Spinal cord (tissue), 10 donors: Measurements from ENCODE around the gene ATP8A2. TPM values are rescaled to one million over a fixed set of nuclear protein-coding genes. Genes with fewer than 3 reads are reported as not detected.
"Not testable (repeated sequence)": the region's sequence is repeated elsewhere in the genome, so short reads cannot be mapped to it uniquely, and the experiment has no call there.

Experiments used
- DNase-seq, 6 donors: peaks; one replicate each; pipeline versions ENCODE4 v3.0.0 to v3.0.0-alpha.2; 2013 to 2015; ENCODE audit warnings: low spot score in 6 of 6, low read depth in 4 of 6
- H3K27ac ChIP-seq: one replicate; pipeline ENCODE4 v1.5.1; 2013; ENCODE audit warnings: low read depth, low read length, control low read depth
- H3K27me3 ChIP-seq: one replicate; pipeline ENCODE4 v1.6.1; 2013; ENCODE audit warnings: low read length; ENCODE audit not compliant: control insufficient read depth, insufficient read depth
- H3K36me3 ChIP-seq: one replicate; pipeline ENCODE4 v1.6.1; 2013; ENCODE audit warnings: low read length; ENCODE audit not compliant: control insufficient read depth, insufficient read depth
- H3K4me1 ChIP-seq: one replicate; pipeline ENCODE4 v1.6.1; 2013; ENCODE audit warnings: low read length; ENCODE audit not compliant: control insufficient read depth, insufficient read depth
- H3K4me3 ChIP-seq: one replicate; pipeline ENCODE4 v1.5.1; 2013; ENCODE audit warnings: low read depth, low read length, control low read depth
- H3K9me3 ChIP-seq: one replicate; pipeline ENCODE4 v1.6.1; 2013; ENCODE audit warnings: low read length; ENCODE audit not compliant: control insufficient read depth, insufficient read depth
- WGBS: methylation state at CpG from one replicate; pipeline ENCODE4 v1.1.5; 2013; ENCODE audit warnings: missing lambda C conversion rate; ENCODE audit not compliant: insufficient coverage; 5-methylcytosine and 5-hydroxymethylcytosine counted together
- polyA plus RNA-seq, 2 donors: library from polyadenylated mRNA; unstranded; fragments of 120-200 nt; gene quantifications; one replicate each; pipeline ENCODE4 v1.2.1, GENCODE V29; 2013; ENCODE audit not compliant: insufficient read length in 2 of 2
- total RNA-seq, 2 donors: library from RNA; depleted of rRNA in 1 of 2; stranded (reverse); fragments of 120-200 nt in 1 of 2; fragments of >200 nt in 1 of 2; gene quantifications; one replicate each; pipeline versions ENCODE4 v1.2.3 to v1.2.4, GENCODE V29; 2013 to 2014
- donor health status: healthy.

ATP8A2 gene
- total and polyA plus RNA-seq, 4 donors, result 14.9 to 59.0 (median 28.0) TPM

GRCh38 chr13:25775986-25776385 lies 404.2 kb downstream of the ATP8A2 start:
- no peak overlapping the region for H3K27ac ChIP-seq
- WGBS, result 37% methylated on average over 3 of the region's 4 CpGs
- peak in 4 of 6 donors; percentile 23 to 68 (median 46) for DNase-seq

GRCh38 chr13:25776722-25777121 lies 404.9 kb downstream of the ATP8A2 start:
- no peak overlapping the region for H3K27ac ChIP-seq
- H3K36me3 ChIP-seq, result no peaks in the 10 kb centered on the region
- H3K4me3 ChIP-seq, result no peak overlapping the region
- peaks cover 3% of the 10 kb centered on the region for H3K4me1 ChIP-seq
- H3K9me3 ChIP-seq, result no peaks in the 10 kb centered on the region
- DNase-seq, result peak in 1 of 6 donors; percentile 54
- WGBS, result 82% methylated on average over 4 of the region's 7 CpGs
- H3K27me3 ChIP-seq, result no peaks in the 10 kb centered on the region

More at GRCh38 chr13:25775986-25776385, 404.2 kb downstream of the ATP8A2 start:
- Histone ChIP-seq H3K36me3 (no peaks in the 10 kb centered on the region), H3K4me1 (peaks cover 3% of the 10 kb centered on the region), H3K4me3 (no peak overlapping the region), H3K27me3 (no peaks in the 10 kb centered on the region), H3K9me3 (no peaks in the 10 kb centered on the region)

- no peaks in the 10 kb centered on the region for H3K27me3 ChIP-seq
- H3K4me1 ChIP-seq, result peaks cover 3% of the 10 kb centered on the region
- no peak overlapping the region for H3K27ac ChIP-seq
- H3K4me3 ChIP-seq, result no peak overlapping the region
- DNase-seq, result peak in 1 of 6 donors; percentile 37
- H3K9me3 ChIP-seq, result no peaks in the 10 kb centered on the region
- no peaks in the 10 kb centered on the region for H3K36me3 ChIP-seq
- no CpG with 5 or more reads among the region's 2 CpGs for WGBS
These were observed 405.7 kb downstream of the ATP8A2 start for GRCh38 chr13:25777509-25777908.

GRCh38 chr13:25778365-25778764 lies 406.6 kb downstream of the ATP8A2 start:
- no peak overlapping the region for H3K4me3 ChIP-seq

GRCh38 chr13:25778808-25779305 lies 407.1 kb downstream of the ATP8A2 start:
- Histone ChIP-seq H3K9me3 (no peaks in the 10 kb centered on the region), H3K4me3 (no peak overlapping the region), H3K27ac (no peak overlapping the region), H3K36me3 (no peaks in the 10 kb centered on the region), H3K27me3 (no peaks in the 10 kb centered on the region), H3K4me1 (peaks cover 3% of the 10 kb centered on the region)
- peak in 1 of 6 donors; percentile 82 for DNase-seq
- 57% methylated on average over 1 of the region's 4 CpGs for WGBS

More at GRCh38 chr13:25778365-25778764, 406.6 kb downstream of the ATP8A2 start:
- WGBS, result no CpG with 5 or more reads among the region's 7 CpGs
- Histone ChIP-seq H3K36me3 (no peaks in the 10 kb centered on the region), H3K27me3 (no peaks in the 10 kb centered on the region), H3K27ac (no peak overlapping the region), H3K9me3 (no peaks in the 10 kb centered on the region), H3K4me1 (peaks cover 3% of the 10 kb centered on the region)
- DNase-seq, result peak in 2 of 6 donors; percentile 34 to 46

GRCh38 chr13:25783076-25783475 lies 411.3 kb downstream of the ATP8A2 start:
- Histone ChIP-seq H3K27me3 (no peaks in the 10 kb centered on the region), H3K4me1 (peaks cover 3% of the 10 kb centered on the region), H3K4me3 (no peak overlapping the region), H3K9me3 (no peaks in the 10 kb centered on the region), H3K36me3 (no peaks in the 10 kb centered on the region), H3K27ac (no peak overlapping the region)
- no peak for DNase-seq
- no CpG with 5 or more reads among the region's 2 CpGs for WGBS

GRCh38 chr13:25783601-25784024 lies 411.8 kb downstream of the ATP8A2 start:
- DNase-seq, result no peak
- WGBS, result 70% methylated on average over 4 of the region's 5 CpGs
- Histone ChIP-seq H3K36me3 (no peaks in the 10 kb centered on the region), H3K4me3 (no peak overlapping the region), H3K27me3 (no peaks in the 10 kb centered on the region), H3K9me3 (no peaks in the 10 kb centered on the region), H3K27ac (no peak overlapping the region), H3K4me1 (peaks cover under 1% of the 10 kb centered on the region)

GRCh38 chr13:25784119-25784518 lies 412.3 kb downstream of the ATP8A2 start:
- H3K4me3 ChIP-seq, result no peak overlapping the region
- no peak for DNase-seq
- H3K27me3 ChIP-seq, result no peaks in the 10 kb centered on the region
- no peaks in the 10 kb centered on the region for H3K36me3 ChIP-seq
- 49% methylated on average over 3 of the region's 4 CpGs for WGBS
- H3K27ac ChIP-seq, result no peak overlapping the region
- H3K9me3 ChIP-seq, result no peaks in the 10 kb centered on the region
- no peaks in the 10 kb centered on the region for H3K4me1 ChIP-seq

GRCh38 chr13:25790137-25790536 lies 418.4 kb downstream of the ATP8A2 start:
- not testable (repeated sequence) for H3K9me3 ChIP-seq, DNase-seq, H3K4me3 ChIP-seq, H3K4me1 ChIP-seq, H3K27ac ChIP-seq, H3K36me3 ChIP-seq, H3K27me3 ChIP-seq
- WGBS, result 100% methylated on average over 1 of the region's 1 CpG

- no peaks in the 10 kb centered on the region for H3K27me3 ChIP-seq
- H3K4me3 ChIP-seq, result no peak overlapping the region
- DNase-seq, result no peak
- H3K27ac ChIP-seq, result no peak overlapping the region
- no peaks in the 10 kb centered on the region for H3K4me1 ChIP-seq
- H3K9me3 ChIP-seq, result no peaks in the 10 kb centered on the region
- no peaks in the 10 kb centered on the region for H3K36me3 ChIP-seq
- WGBS, result no CpG with 5 or more reads among the region's 1 CpG
These were observed 423.5 kb downstream of the ATP8A2 start for GRCh38 chr13:25795277-25795676.
